H1 (cell line): Measurements from ENCODE around the gene LPAR2.

Experiments
- CTCF ChIP-seq, 3 experiments: IDR thresholded peaks; 1 replicate in 2 of 3; 2 replicates in 1 of 3; pipeline versions ENCODE4 v1.5.1 to v1.6.1; 2011; ENCODE audit warnings: low read length in 3 of 3, mild to moderate bottlenecking in 3 of 3, inconsistent platforms in 2 of 3, low read depth in 1 of 3, moderate library complexity in 1 of 3; ENCODE audit not compliant: insufficient read depth in 1 of 3; ENCODE audit errors: control extremely low read depth in 1 of 3
- GABPA ChIP-seq: IDR thresholded peaks from 2 replicates; pipeline ENCODE4 v1.6.1; 2011; ENCODE audit warnings: mild to moderate bottlenecking, low read length, moderate library complexity, borderline replicate concordance; ENCODE audit not compliant: insufficient read depth
- MAX ChIP-seq: IDR thresholded peaks from 2 replicates; pipeline ENCODE4 v1.6.1; 2012; ENCODE audit warnings: inconsistent platforms
- POLR2AphosphoS5 ChIP-seq: IDR thresholded peaks from 2 replicates; pipeline ENCODE4 v1.6.1; 2011; ENCODE audit warnings: low read depth, low read length

DNA sequence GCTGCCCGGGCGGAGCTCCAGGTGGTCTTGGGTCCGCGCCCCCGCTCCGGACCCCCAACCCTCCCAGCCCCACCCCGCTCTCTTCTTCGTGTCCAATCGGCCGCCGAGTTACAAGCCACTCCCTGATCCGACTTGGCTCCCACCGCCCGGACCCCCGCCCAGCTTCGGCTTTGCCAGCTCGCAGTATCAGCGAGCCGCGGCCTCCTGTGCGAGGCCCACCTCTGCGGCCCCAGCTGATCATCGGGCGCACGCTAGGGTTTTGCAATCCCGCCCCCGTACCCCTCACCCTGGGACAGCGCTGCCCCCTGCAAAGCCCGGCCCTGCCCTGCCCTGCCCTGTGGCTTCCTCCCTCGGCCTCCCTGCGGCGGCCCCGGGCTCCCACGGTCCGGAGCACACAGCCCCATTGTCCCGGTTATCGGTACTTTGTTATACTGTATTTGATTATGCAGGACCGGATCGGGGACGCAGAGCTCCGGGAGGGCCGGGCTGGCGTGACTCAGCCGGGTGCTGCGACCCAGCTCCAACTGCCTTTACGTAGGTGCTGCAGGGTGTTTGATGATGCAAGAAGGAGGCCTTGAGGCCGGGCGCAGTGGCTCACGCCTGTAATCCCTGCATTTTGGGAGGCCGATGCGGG lies 598 bp upstream of the LPAR2 start:
- TF ChIP-seq MAX (no peak), GABPA (0 out of 2 replicates have a peak, but pooled peaks have one; percentile 23), POLR2AphosphoS5 (peak; percentile 79), CTCF (IDR thresholded peaks at IDR 0.05; ENCODE audit: control extremely low read depth in 1 of 3, insufficient read depth in 1 of 3, low read depth in 1 of 3, low read length in 3 of 3) (no peak)
